ENCODE results near the gene DHODH.
"Not testable (repeated sequence)": the region's sequence is repeated elsewhere in the genome, so short reads cannot be mapped to it uniquely, and the experiment has no call there.

DHODH gene

GRCh38 chr16:72054254-72054847 is 45.8 kb downstream of the DHODH start, which contains the start of gene HP:
Gene HP, plus strand, starts transcription at chr16:72054505. Its CDS starts 148 bp downstream, at chr16:72054653.
- not testable (repeated sequence) for DNase-seq (ENCODE audit: low read depth)

- no peak for DNase-seq (ENCODE audit: low read depth)
Observed at GRCh38 chr16:72055911-72056310, 47.4 kb downstream of the DHODH start.

- not testable (repeated sequence) for DNase-seq (ENCODE audit: low read depth)
Observed at GRCh38 chr16:72057313-72057712, 48.8 kb downstream of the DHODH start.

GRCh38 chr16:72059060-72059459 is 50.5 kb downstream of the DHODH start:
- not testable (repeated sequence) for DNase-seq (ENCODE audit: low read depth)

- DNase-seq (ENCODE audit: low read depth): no peak
Observed at GRCh38 chr16:72060405-72060804, 51.9 kb downstream of the DHODH start.

GRCh38 chr16:72061564-72061963 is 53.0 kb downstream of the DHODH start:
- DNase-seq (ENCODE audit: low read depth): no peak

- DNase-seq (ENCODE audit: low read depth): no peak
Observed at GRCh38 chr16:72064361-72064894, 55.9 kb downstream of the DHODH start.

- DNase-seq (ENCODE audit: low read depth): no peak
Observed at GRCh38 chr16:72066747-72067146, 58.2 kb downstream of the DHODH start.

GRCh38 chr16:72068930-72069329 is 60.4 kb downstream of the DHODH start:
- no peak for DNase-seq (ENCODE audit: low read depth)

GRCh38 chr16:72072514-72073342 is 64.2 kb downstream of the DHODH start:
- DNase-seq (ENCODE audit: low read depth): no peak

GRCh38 chr16:72073560-72074230 is 65.2 kb downstream of the DHODH start:
- DNase-seq (ENCODE audit: low read depth): no peak

- not testable (repeated sequence) for DNase-seq (ENCODE audit: low read depth)
Observed at GRCh38 chr16:72075067-72075466, 66.5 kb downstream of the DHODH start.
